NK-92 (cell line): ENCODE data around the gene NTM.

Experiments
- DNase-seq: peaks from one replicate; lab custom pipeline; 2025; ENCODE audit not compliant: unreplicated experiment; lab: John Stamatoyannopoulos, UW

Gene NTM

GRCh38 chr11:131633921-131634715, 263.7 kb downstream of the NTM start:
- DNase-seq: no peak

DNA sequence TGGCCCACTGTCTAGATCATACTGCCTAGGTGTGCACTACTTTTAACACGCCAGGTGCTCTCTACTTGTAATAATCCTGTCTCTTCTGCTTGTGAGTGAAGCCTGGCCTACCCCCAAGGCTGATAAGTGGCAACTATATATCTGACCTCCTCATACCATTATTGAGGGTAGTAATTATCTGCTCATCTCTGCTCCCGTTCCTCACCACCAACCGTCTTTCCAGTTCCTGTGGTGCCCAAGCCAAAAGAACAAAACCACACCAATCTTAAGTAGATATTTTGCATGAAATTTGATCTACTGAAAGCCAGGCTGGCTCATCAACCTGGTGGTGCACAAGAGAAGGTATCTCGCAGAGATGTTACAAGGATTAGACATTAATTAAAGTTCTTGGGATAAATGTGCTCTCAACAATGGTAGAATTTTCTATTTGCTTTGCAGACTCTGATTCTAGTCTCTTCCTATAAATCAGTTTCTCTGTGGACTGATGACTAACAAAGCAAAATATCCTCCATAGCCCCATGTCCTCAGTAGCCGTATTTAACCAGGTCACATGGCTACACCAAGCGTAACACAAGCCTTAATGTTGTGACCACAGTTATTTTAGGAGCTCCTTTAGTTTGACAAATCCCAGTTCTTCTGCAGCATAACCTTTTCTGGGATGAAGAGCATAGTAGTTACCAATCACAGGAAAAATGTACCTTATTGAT, 267.2 kb downstream of the NTM start:
- no peak for DNase-seq

- DNase-seq: no peak
These were observed 268.5 kb downstream of the NTM start for GRCh38 chr11:131638889-131639288.

DNA sequence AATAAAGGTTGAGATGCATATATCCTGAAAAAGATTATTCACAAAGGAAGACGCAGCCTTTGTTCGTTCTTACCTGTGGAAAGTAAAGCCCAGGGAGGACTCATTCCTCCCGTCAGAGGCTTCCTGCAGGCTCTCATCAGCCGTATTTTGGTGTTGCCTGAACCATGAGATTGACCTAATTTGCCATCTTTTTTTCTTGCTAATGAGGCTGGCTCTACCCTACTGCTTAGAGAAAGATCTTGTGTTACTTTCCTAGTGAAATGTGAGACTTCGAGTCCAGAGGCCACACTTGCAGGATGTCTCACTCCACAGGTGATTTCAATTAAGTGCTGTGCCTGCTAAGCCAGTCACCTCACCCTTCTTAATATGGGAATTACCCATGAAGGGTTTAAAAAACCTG, 269.9 kb downstream of the NTM start:
- DNase-seq: no peak

DNA sequence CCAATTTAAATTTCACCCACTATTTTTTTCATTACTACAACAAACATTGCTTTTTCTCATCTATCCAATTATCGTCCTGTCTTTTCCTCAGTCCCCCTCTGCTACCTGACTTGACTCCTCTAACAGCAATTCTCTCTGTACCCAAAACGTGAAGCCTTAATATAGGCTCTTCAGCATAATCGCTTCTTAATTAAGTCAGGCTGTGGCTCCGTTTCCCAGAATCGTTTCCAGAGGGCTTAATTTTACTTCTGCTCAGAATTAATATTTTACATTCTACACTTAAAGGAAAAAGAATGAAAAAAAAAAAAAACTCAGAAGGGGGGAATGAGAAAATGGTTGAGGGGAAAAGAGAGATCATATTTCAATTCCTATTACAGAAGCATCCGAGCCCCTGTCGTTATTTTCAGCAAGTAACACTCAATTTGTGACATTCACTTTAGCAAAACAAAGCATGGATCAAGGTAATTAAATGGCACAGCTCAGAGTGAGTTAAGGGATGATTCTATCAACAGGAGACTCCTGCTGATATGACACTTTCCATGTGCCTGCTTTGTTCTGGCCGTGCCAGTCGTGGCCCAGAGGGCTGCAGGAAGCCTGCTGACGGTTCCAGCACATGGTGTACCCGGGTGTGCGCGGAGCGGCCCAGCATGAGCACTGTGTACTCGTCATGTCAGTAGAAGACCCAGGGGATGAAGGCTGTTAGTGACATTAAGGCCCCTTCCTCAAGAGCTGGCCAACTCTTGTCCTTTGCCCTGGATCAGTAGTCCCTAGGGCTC, 272.5 kb downstream of the NTM start:
- no peak for DNase-seq

DNA sequence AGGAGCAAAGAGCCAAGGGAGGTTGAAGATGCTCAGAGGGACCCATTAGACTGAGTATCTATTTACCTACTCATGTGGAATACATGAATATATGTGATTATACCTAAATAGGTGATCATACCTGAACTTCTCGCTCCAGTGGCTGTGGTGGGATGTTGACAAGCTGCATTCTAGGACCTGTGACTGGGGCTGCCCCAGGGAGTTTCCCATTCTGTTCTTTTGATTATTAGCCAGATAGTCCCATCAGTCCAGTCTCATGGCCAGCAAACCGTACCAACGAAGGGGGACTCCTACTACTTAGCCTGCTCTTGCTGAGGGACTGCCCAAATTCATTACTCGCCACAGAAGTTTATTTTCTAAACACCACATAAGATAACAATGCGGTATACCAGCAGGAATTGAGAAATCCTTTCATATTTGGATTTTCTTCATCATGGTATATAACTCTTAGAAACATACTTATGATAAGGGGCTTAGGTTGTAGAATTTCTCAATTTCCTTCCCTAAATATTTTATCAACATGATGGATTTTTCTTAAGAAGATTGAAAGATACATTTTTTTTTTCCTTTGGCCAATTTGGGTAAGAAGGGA, 273.9 kb downstream of the NTM start:
- no peak for DNase-seq

DNA sequence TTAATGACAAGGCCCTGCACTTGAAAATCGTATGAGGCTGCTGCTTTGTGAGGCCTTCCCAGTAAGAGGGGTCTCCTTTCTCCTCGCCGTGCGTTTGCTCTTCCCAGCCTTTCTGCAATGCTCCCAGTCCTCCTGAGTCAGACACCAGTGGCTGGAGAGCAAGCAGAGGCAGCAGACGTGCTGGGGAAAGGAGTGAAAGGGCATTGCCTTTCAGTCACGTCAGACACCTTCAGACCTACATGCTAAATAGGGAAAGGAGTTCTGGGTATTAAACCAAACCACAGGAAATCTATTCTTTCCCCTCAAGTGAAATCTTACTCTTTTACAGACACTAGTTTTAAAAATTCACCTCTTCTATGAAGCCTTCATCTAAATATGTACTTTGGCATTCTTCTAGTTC, 274.8 kb downstream of the NTM start:
- no peak for DNase-seq

DNA sequence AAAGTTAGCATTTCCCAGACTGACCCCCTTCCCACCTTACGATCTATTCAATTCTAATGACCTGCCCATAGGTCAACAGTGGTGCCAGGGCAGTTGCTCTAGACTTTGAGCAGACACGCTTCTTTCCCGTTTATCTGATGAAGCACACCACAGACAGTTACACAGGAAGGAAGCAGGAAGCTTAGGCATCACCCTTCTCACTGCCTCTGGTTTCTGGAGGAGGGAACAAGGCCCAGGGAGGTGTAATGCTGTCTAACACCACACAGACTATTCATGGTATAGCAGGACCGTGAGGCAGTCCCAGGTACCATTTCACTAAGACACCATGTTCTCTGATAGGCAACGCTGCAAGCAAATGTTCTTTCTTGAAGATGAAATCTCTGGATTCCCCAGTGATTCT, 279.4 kb downstream of the NTM start:
- DNase-seq: no peak

DNA sequence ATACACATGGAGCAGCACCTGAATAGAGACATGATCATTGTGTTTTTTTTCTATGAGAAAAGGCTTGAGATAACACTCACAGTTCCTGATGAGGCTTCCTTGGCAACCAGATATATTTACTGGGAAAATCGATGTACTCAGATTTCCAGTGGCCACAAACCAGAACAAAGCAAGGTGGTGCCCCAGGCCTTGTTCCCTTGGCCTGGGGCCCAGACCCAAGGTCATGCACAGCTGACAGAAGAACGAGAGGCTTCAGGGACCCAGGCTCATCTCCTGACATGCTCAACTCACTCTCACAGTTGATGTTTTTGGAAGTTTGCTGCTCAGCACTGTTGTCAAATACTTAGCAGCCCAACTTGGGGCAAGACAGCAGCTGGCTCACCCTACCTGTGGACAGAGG, 281.8 kb downstream of the NTM start:
- no peak for DNase-seq

DNA sequence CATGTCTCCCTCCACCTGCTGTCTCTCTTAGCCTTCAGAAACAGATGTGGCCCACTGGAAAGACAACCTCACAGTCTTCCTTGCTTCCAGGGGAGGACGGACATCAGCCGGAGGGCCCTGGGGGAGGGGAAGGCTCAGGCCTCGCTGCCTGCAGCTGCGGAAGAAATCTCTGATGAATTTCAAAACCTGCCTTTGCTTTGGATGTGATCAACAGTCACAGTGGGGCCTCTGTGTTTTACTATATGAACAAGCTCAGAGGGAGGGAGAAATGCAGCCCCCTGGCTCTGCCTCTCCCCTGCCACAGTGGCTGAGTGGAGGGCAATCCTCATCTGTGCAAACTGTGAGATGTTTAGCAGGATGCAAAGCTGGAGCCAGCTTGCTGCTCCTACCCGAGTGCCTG, 282.8 kb downstream of the NTM start:
- no peak for DNase-seq

- no peak for DNase-seq
These were observed 284.4 kb downstream of the NTM start for GRCh38 chr11:131654849-131655248.

DNA sequence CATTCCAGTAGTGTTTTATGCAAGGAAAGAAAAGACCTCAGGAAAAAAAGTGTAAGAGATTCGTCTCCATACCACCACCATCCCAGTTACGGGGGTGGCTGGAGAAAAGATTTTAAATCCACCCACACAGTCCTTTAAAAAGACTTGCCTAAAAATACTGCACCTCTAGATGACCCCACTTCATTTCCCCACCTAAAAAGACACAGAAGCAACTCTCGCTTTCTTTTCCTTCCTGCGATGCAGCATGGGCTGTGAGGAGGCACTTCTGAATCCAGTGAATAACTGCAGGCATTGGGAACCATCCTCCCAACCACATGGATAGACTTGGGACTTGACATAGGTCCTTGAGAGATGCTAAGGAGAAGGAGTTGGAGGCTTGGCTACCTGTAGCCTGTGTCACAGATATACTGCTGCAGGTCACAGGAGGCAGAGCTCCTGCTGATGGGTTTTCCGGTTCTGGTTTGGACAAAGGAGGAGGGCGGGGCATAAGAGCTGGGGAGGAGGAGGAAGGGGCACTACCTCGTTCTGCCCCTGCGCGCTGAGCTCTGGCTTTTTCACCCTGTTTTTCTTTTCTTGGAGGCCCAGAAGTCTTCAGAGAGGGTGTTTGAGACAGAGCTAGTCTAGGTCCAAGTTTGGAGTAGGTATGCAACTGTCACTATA, 285.9 kb downstream of the NTM start:
- DNase-seq: no peak

DNA sequence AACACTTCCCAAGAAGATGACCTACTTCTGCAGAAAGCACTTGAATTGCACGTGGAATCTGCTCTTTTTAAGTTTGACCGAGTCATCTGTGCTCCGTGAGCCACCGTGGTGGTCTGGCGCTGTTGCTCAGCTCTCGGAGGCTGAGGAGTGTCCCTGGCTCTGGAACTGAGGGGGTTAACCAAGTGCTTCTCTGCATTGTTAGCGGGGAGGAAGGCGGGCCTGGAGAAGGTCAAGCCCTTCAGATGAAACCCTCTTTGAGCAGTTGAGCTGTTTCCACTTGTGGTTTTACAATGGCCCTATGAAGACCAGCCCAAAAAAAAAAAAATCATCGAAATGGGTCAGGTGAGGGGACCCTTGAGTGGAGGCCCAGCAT, 286.4 kb downstream of the NTM start:
- DNase-seq: no peak

- no peak for DNase-seq
These were observed 288.0 kb downstream of the NTM start for GRCh38 chr11:131658414-131658813.

GRCh38 chr11:131658952-131659351, 288.5 kb downstream of the NTM start:
- no peak for DNase-seq

GRCh38 chr11:131659931-131660330, 289.5 kb downstream of the NTM start:
- no peak for DNase-seq

DNA sequence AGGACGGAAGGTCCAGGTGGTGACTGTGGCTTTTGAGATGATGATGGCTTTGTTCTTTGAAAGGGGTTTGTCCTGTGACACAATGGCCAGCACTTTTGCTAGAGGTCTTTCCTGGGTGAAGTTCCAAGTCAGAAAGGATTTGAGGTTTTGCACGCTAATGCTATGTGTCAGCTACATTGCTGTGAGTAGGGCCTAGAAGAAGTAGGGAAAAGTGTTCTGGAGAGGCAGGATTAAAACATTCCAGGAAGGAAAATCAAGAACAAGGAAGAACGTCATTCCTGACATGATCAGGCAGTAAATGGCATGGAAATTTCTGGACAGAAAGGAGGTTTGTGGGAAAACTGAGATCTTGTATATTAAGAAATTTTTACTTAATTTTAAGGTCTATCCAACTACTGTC, 290.7 kb downstream of the NTM start:
- DNase-seq: no peak

GRCh38 chr11:131662317-131662972, 292.0 kb downstream of the NTM start:
- DNase-seq: no peak

DNA sequence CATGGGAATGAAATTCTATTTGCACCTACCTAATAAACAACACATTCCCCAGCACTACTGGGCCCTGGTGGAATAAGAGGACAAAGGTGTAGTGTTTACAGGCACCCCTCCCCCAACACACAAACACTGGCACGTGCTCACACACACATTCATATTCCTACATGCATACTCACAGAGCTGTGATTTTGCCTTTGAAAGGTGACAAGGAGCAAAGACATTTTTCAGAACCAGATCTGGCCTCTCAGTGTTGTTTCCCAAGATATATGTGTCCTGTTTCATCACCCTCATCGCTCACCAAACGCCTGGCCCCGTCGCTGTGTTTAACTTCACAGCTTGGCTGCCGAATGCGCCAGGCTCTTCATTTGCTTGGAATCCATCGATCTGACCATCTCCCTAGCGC, 292.6 kb downstream of the NTM start:
- no peak for DNase-seq

DNA sequence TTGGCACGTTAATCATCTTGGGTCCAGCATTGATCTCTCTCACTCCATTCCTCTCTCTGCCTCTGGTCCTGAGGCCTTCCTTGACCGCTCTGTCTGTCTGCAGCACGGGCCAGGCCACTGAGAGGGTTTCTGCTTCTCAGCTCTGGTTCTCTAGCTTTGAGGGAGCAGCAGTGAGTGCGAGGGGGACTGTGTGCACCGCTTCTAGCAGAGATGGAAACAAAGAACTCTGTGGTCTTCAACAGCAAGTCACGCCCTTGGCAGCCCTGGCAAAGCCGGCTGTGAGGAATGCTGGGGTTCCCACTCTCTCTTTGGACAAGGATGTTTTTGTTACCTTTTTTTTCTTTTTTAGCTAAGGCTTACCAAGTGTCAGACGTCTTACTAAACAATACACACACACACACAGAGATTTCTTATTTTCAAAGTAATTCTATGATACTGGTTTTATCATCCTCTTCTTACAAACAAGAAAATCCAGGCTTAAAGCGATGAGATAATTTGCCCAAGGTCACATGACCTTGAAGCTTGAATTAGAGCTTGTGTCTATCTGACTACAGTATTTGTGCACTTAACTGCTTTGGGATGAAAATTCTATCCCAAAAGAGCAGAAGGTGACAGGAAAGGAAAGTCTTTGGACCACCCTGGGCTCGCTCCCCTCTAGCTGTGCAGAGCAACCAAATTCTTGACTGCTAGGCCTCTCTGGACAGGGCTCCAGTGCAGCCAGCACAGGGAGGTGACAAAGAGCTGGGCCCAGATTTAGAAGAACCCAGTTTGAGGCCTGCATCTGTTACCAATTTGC, 293.2 kb downstream of the NTM start:
- DNase-seq: no peak
